RWPE2 (cell line): ENCODE results near the gene SEC63.
A peak's percentile ranks its signal among the peaks of the same experiment; 100 is the strongest.

Source experiments
- ATAC-seq: fragments of 200-7000 bp; cut with Tn5 transposase; 3 replicates; pipeline ENCODE4 v1.9.1; 2021; ENCODE audit warnings: low read depth
- DNase-seq: peaks from one replicate; pipeline ENCODE4 v3.0.0-alpha.2; 2020; ENCODE audit warnings: low spot score
- H3K27ac ChIP-seq: fragments of 450-650 bp; 2 replicates; pipeline ENCODE4 v1.5.1; 2017; ENCODE audit warnings: mild to moderate bottlenecking; ENCODE audit not compliant: poor library complexity, severe bottlenecking
- H3K27me3 ChIP-seq: fragments of 250-450 bp; sonication (Bioruptor Pico); 2 replicates; pipeline ENCODE4 v1.5.1; 2021; ENCODE audit warnings: mild to moderate bottlenecking, moderate library complexity; ENCODE audit not compliant: insufficient read depth, poor library complexity, severe bottlenecking
- H3K36me3 ChIP-seq: fragments of 250-450 bp; sonication (Bioruptor Pico); 2 replicates; pipeline ENCODE4 v1.5.1; 2020; ENCODE audit warnings: low read depth, mild to moderate bottlenecking, moderate library complexity
- H3K4me1 ChIP-seq: fragments of 250-450 bp; sonication (Bioruptor Pico); 2 replicates; pipeline ENCODE4 v1.5.1; 2021; ENCODE audit warnings: mild to moderate bottlenecking, moderate library complexity; ENCODE audit not compliant: insufficient read depth, poor library complexity, severe bottlenecking
- H3K4me3 ChIP-seq: fragments of 250-450 bp; sonication (Bioruptor Pico); 2 replicates; pipeline ENCODE4 v1.5.1; 2021; ENCODE audit warnings: mild to moderate bottlenecking, moderate library complexity; ENCODE audit not compliant: severe bottlenecking
- H3K9me3 ChIP-seq: fragments of 250-450 bp; sonication (Bioruptor Pico); 2 replicates; pipeline ENCODE4 v1.5.1; 2021; ENCODE audit warnings: mild to moderate bottlenecking, moderate library complexity; ENCODE audit not compliant: severe bottlenecking
- CTCF ChIP-seq: fragments of 450-650 bp; IDR thresholded peaks from one replicate; pipeline ENCODE4 v1.5.1; 2017; ENCODE audit warnings: mild to moderate bottlenecking, moderate library complexity; ENCODE audit not compliant: poor library complexity, severe bottlenecking

The SEC63 gene

DNA sequence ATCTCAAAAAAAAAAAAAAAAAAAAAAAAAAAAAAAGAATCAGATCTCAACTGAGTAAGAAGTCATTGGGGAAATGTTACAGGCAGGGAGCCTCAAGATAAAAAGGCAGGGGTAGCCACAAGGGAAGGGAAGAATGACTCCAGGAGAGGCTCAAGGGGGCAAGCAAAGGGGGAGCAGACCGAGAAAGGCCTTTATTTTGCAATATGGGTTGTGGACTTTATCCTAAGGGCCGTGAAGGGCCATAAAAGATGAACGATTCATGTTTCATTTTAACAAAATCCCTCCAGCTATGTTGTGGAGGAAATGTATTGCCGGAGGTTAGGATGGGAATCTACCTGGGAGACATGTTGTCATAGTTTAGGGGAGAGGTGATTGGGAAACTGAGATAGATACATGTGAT, 25.8 kb upstream of the SEC63 start:
- TF ChIP-seq CTCF: no peak
- no peaks in the 10 kb centered on the region for H3K9me3 ChIP-seq
- H3K27ac ChIP-seq: no peak overlapping the region
- DNase-seq: no peak
- H3K36me3 ChIP-seq: no peaks in the 10 kb centered on the region
- H3K4me3 ChIP-seq: no peak overlapping the region
- no peaks in the 10 kb centered on the region for H3K27me3 ChIP-seq
- H3K4me1 ChIP-seq: no peaks in the 10 kb centered on the region
- ATAC-seq: no peak

GRCh38 chr6:107982486-107982885, 24.5 kb upstream of the SEC63 start:
- H3K4me1 ChIP-seq: no peaks in the 10 kb centered on the region
- no peaks in the 10 kb centered on the region for H3K9me3 ChIP-seq
- no peaks in the 10 kb centered on the region for H3K36me3 ChIP-seq
- DNase-seq: no peak
- no peak for TF ChIP-seq CTCF
- H3K4me3 ChIP-seq: no peak overlapping the region
- ATAC-seq: no peak
- no peaks in the 10 kb centered on the region for H3K27me3 ChIP-seq
- H3K27ac ChIP-seq: no peak overlapping the region

- TF ChIP-seq CTCF: no peak
- H3K4me3 ChIP-seq: no peak overlapping the region
- ATAC-seq (no peak), DNase-seq (no peak)
- H3K27ac ChIP-seq: no peak overlapping the region
- H3K4me1 ChIP-seq: no peaks in the 10 kb centered on the region
- no peaks in the 10 kb centered on the region for H3K27me3 ChIP-seq
- no peaks in the 10 kb centered on the region for H3K36me3 ChIP-seq
- H3K9me3 ChIP-seq: no peaks in the 10 kb centered on the region
Observed at GRCh38 chr6:107981695-107982094, 23.7 kb upstream of the SEC63 start.

- DNase-seq (no peak), ATAC-seq (no peak)
- Histone ChIP-seq H3K36me3 (no peaks in the 10 kb centered on the region), H3K27me3 (no peaks in the 10 kb centered on the region), H3K9me3 (no peaks in the 10 kb centered on the region), H3K27ac (no peak overlapping the region), H3K4me3 (no peak overlapping the region), H3K4me1 (no peaks in the 10 kb centered on the region)
- peak; percentile 72 for TF ChIP-seq CTCF
Observed at GRCh38 chr6:107977283-107977682, 19.3 kb upstream of the SEC63 start.

DNA sequence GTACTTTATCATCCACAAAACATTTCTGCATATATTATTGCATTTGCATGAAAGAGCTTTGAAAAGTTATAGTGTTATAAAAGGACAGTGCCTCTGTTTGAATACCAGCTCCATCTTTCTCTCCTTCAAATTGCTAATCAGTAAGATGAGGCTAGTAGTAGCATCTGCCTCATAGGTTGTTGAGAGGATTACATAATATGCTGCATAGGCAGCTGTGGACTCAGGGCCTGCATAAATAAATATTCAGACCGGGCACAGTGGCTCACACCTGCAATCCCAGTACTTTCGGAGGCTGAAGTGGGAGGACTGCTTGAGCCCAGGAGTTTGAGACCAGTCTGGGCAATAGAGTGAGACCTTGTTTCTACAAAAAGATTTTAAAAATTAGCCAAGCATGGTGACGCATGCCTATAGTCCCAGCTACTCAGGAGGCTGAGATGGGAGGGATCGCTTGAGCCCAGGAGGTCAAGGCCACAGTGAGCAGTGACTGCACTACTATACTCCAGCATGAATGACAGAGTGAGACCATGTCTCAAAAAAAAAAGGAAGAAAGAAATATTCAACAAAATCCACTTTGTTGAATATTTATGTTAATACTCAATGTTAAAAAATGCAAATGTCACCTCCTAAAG, 18.3 kb upstream of the SEC63 start:
- Histone ChIP-seq H3K9me3 (no peaks in the 10 kb centered on the region), H3K4me1 (no peaks in the 10 kb centered on the region), H3K27ac (no peak overlapping the region), H3K4me3 (no peak overlapping the region), H3K27me3 (no peaks in the 10 kb centered on the region), H3K36me3 (no peaks in the 10 kb centered on the region)
- TF ChIP-seq CTCF: no peak
- ATAC-seq: no peak
- DNase-seq: no peak
